GM12878 (cell line): ENCODE measurements around the gene PRKCE. TPM values are rescaled to one million over a fixed set of nuclear protein-coding genes. Genes with fewer than 3 reads are reported as not detected.

Experiments used
- ATAC-seq: fragments of 200-7000 bp; cut with Tn5 transposase; 3 replicates; pipeline ENCODE4 v1.9.1; 2020; ENCODE audit warnings: mild to moderate bottlenecking, moderate library complexity
- BruUV-seq: library from RNA; stranded (reverse); fragments of 400-500 nt; replicated peaks from 2 replicates; lab custom pipeline; 2021; lab: Mats Ljungman, UMichigan
- CTCF ChIA-PET: fragments of 300-600 bp; sonication (Branson Sonifier 250); formaldehyde crosslinking; extraction: SDS; loops from one replicate; lab custom pipeline; 2021; ENCODE audit warnings: inconsistent platforms; lab: Yijun Ruan, JAX
- POLR2A ChIA-PET: fragments of 350-600 bp; formaldehyde crosslinking; extraction: SDS; loops from one replicate; lab custom pipeline; 2021; ENCODE audit warnings: inconsistent platforms; lab: Charles Lee
- RAD21 ChIA-PET: fragments of 300-600 bp; sonication (Branson Sonifier 250); formaldehyde crosslinking; loops from one replicate; lab custom pipeline; 2023; ENCODE audit warnings: antibody characterized with exemption; ENCODE audit not compliant: unreplicated experiment; lab: Charles Lee
- SMC1A ChIA-PET: fragments of 300-600 bp; sonication (Branson Sonifier 250); formaldehyde crosslinking; loops from one replicate; lab custom pipeline; 2023; ENCODE audit not compliant: unreplicated experiment, uncharacterized antibody; lab: Charles Lee
- DNase-seq: peaks from one replicate; pipeline ENCODE4 v3.0.0-alpha.2; 2011; ENCODE audit warnings: low read depth, low spot score
- FAIRE-seq: peaks from 3 replicates; lab custom pipeline; 2011; peaks lifted over from hg19 to GRCh38; lab: Jason Lieb, UNC
- H2AFZ ChIP-seq: 2 replicates; pipeline ENCODE4 v1.6.0; 2011; ENCODE audit warnings: low read depth, low read length, control low read depth; ENCODE audit not compliant: control insufficient read depth
- H3K27ac ChIP-seq: 2 replicates; pipeline ENCODE4 v1.5.1; 2011; ENCODE audit warnings: control low read depth; ENCODE audit not compliant: control insufficient read depth, insufficient read depth
- H3K27me3 ChIP-seq, 2 experiments: replicated peaks in 1 of 2; 2 replicates each; pipeline versions ENCODE4 v1.6.0 to v1.6.1; 2011; ENCODE audit warnings: low read length in 1 of 2; ENCODE audit not compliant: control insufficient read depth in 2 of 2, insufficient read depth in 2 of 2
- H3K36me3 ChIP-seq, 2 experiments: 2 replicates each; pipeline ENCODE4 v1.5.1; 2011; ENCODE audit warnings: low read length in 1 of 2; ENCODE audit not compliant: control insufficient read depth in 2 of 2, insufficient read depth in 2 of 2
- H3K4me1 ChIP-seq: 2 replicates; pipeline ENCODE4 v1.6.1; 2011; ENCODE audit warnings: mild to moderate bottlenecking, low read length, moderate library complexity, mixed read lengths; ENCODE audit not compliant: control insufficient read depth, insufficient read depth
- H3K4me2 ChIP-seq: 2 replicates; pipeline ENCODE4 v1.6.0; 2011; ENCODE audit warnings: control low read depth; ENCODE audit not compliant: control insufficient read depth, insufficient read depth
- H3K4me3 ChIP-seq: fragments of 200-600 bp; sonication (generic); 2 replicates; pipeline ENCODE4 v1.5.1; 2016
- H3K79me2 ChIP-seq: 2 replicates; pipeline ENCODE4 v1.6.0; 2011; ENCODE audit warnings: low read length; ENCODE audit not compliant: control insufficient read depth, insufficient read depth
- H3K9ac ChIP-seq: 2 replicates; pipeline ENCODE4 v1.8.0; 2011; ENCODE audit warnings: low read length, control low read depth, mixed read lengths; ENCODE audit not compliant: control insufficient read depth, insufficient read depth
- H3K9me3 ChIP-seq: replicated peaks from 3 replicates; pipeline ENCODE4 v1.5.1; 2011; ENCODE audit warnings: mild to moderate bottlenecking, low read length; ENCODE audit not compliant: control insufficient read depth, insufficient read depth
- H4K20me1 ChIP-seq: 2 replicates; pipeline ENCODE4 v1.6.0; 2011; ENCODE audit not compliant: control insufficient read depth, insufficient read depth
- ATF3 ChIP-seq: IDR thresholded peaks from 2 replicates; pipeline ENCODE4 v1.6.1; 2011; ENCODE audit warnings: low read depth, mild to moderate bottlenecking, low read length, moderate library complexity, borderline replicate concordance; ENCODE audit errors: extremely low read depth
- CREB1 ChIP-seq: IDR thresholded peaks from 2 replicates; pipeline ENCODE4 v1.6.1; 2012; ENCODE audit warnings: low read depth, mild to moderate bottlenecking, inconsistent platforms
- FOXK2 ChIP-seq: fragments of 450-650 bp; IDR thresholded peaks from 2 replicates; pipeline ENCODE4 v1.6.1; 2017; ENCODE audit warnings: mild to moderate bottlenecking, moderate library complexity
- KLF5 ChIP-seq: fragments of 450-650 bp; IDR thresholded peaks from 2 replicates; pipeline ENCODE4 v1.6.1; 2014; ENCODE audit warnings: mild to moderate bottlenecking; ENCODE audit not compliant: partially characterized antibody
- MTA2 ChIP-seq: fragments of 450-650 bp; IDR thresholded peaks from 2 replicates; pipeline ENCODE4 v1.6.1; 2016; ENCODE audit warnings: low read depth, mild to moderate bottlenecking, moderate library complexity
- NR2C1 ChIP-seq: fragments of 450-650 bp; IDR thresholded peaks from 2 replicates; pipeline ENCODE4 v1.6.1; 2017; ENCODE audit warnings: antibody characterized with exemption, mild to moderate bottlenecking, moderate library complexity
- PBX3 ChIP-seq: IDR thresholded peaks from 2 replicates; pipeline ENCODE4 v1.6.1; 2011; ENCODE audit warnings: mild to moderate bottlenecking, low read depth, low read length, moderate library complexity; ENCODE audit not compliant: insufficient replicate concordance
- SUPT20H ChIP-seq: IDR thresholded peaks from 2 replicates; pipeline ENCODE4 v1.6.1; 2011; ENCODE audit warnings: low read depth, mild to moderate bottlenecking, low read length, moderate library complexity, borderline replicate concordance; ENCODE audit not compliant: control insufficient read depth
- SUZ12 ChIP-seq: fragments of 200-600 bp; sonication (generic); IDR thresholded peaks from one replicate; pipeline ENCODE4 v1.6.1; 2018; ENCODE audit warnings: antibody characterized with exemption, mild to moderate bottlenecking; ENCODE audit not compliant: unreplicated experiment
- TAF1 ChIP-seq: IDR thresholded peaks from 2 replicates; pipeline ENCODE4 v1.6.1; 2011; ENCODE audit warnings: mild to moderate bottlenecking, low read depth, low read length, borderline replicate concordance
- ZNF274 ChIP-seq: IDR thresholded peaks from one replicate; pipeline ENCODE4 v1.8.0; 2011; ENCODE audit not compliant: insufficient read length, insufficient read depth
- WGBS: methylation state at CpG from one replicate; pipeline ENCODE4 v1.1.6; 2016; ENCODE audit warnings: low lambda C conversion rate; ENCODE audit not compliant: insufficient replicate concordance, insufficient coverage; ENCODE audit errors: missing lambda C conversion rate; 5-methylcytosine and 5-hydroxymethylcytosine counted together
- in situ Hi-C: fragments of 300-500 bp; cut with MboI; formaldehyde crosslinking; loops from 9 replicates; pipeline ENCODE4 v1.14.3; 2018; ENCODE audit warnings: mixed read lengths
- intact Hi-C: fragments of 100-400 bp; cut with micrococcal nuclease; formaldehyde crosslinking; loops from one replicate; pipeline ENCODE4 v1.14.2; 2022; ENCODE audit not compliant: unreplicated experiment
- polyA plus RNA-seq, 11 experiments: library from polyadenylated mRNA; depleted of rRNA in 4 of 11; unstranded in 6 of 11; stranded (reverse) in 5 of 11; fragments of >200 nt; fragmentation: Nextera tagmentation in 4 of 11; fragmentation: Illumina TruSeq in 1 of 11; extraction: Ambion mirVana in 4 of 11; extraction: Trizol in 1 of 11; gene quantifications; 1 replicate in 1 of 11; 2 replicates in 10 of 11; pipeline versions ENCODE4 v1.2.1 to v1.2.3, GENCODE V29; 2011 to 2016; ENCODE audit warnings: inconsistent platforms in 2 of 11, missing spikeins in 2 of 11, low read depth in 1 of 11
- total RNA-seq, 4 experiments: library from RNA; depleted of rRNA in 3 of 4; stranded (reverse); fragments of >200 nt in 3 of 4; fragmentation: Illumina TruSeq in 1 of 4; extraction: Trizol in 1 of 4; gene quantifications; 2 replicates each; pipeline versions ENCODE4 v1.2.1 to v1.2.3, GENCODE V29; 2013 to 2021

PRKCE gene
- total and polyA plus RNA-seq, 10 of the 15 experiments (the other 5 are each of a cell fraction or from before 2014, with no cell fraction given), result 2.6 to 28.2 (median 11.3) TPM

GRCh38 chr2:46025676-46026075 lies 374.2 kb downstream of the PRKCE start:
- H3K9ac ChIP-seq, result no peak overlapping the region

GRCh38 chr2:46026431-46026830 lies 375.0 kb downstream of the PRKCE start:
- no peak for DNase-seq
- 18% methylated on average over 1 of the region's 1 CpG for WGBS
- CTCF ChIA-PET, result interaction anchor here (1.1 to 3.1 kb wide), 4 partner anchors 14 to 340 kb away, joined by 3 to 9 read pairs (median 6); no protein-coding TSS in a partner anchor
- POLR2A ChIA-PET, result no interaction called here
- Histone ChIP-seq H3K36me3 (no peaks in the 10 kb centered on the region), H3K4me2 (no peak overlapping the region), H3K9ac (no peak overlapping the region), H3K79me2 (no peaks in the 10 kb centered on the region), H3K4me3 (no peak overlapping the region), H3K27me3 (no peaks in the 10 kb centered on the region), H2AFZ (no peak overlapping the region), H3K4me1 (no peaks in the 10 kb centered on the region), H4K20me1 (no peaks in the 10 kb centered on the region), H3K9me3 (no peaks in the 10 kb centered on the region), H3K27ac (no peak overlapping the region)
- ATAC-seq, result no peak
- FAIRE-seq, result no peak
- RAD21 ChIA-PET, result no interaction called here
- BruUV-seq, result no TSS peak
- intact Hi-C loops (no loop called here), in situ Hi-C loops (no loop called here)
- TF ChIP-seq FOXK2 (no peak), SUZ12 (no peak), KLF5 (no peak), NR2C1 (no peak), PBX3 (no peak)
- SMC1A ChIA-PET, result interaction anchor here (1.1 to 1.2 kb wide), 2 partner anchors 26 to 435 kb away, joined by 3 read pairs; no protein-coding TSS in a partner anchor

More at GRCh38 chr2:46025676-46026075, 374.2 kb downstream of the PRKCE start:
- BruUV-seq, result no TSS peak
- ChIA-PET SMC1A (interaction anchor here (1.1 to 1.2 kb wide), 2 partner anchors 27 to 436 kb away, joined by 3 read pairs; no protein-coding TSS in a partner anchor), CTCF (interaction anchor here (1.1 to 3.1 kb wide), 4 partner anchors 13 to 341 kb away, joined by 3 to 9 read pairs (median 6); no protein-coding TSS in a partner anchor), POLR2A (no interaction called here), RAD21 (interaction anchor here (0.8 kb wide), 1 partner anchor 37 kb away, joined by 3 read pairs; no protein-coding TSS in a partner anchor)
- Histone ChIP-seq H4K20me1 (no peaks in the 10 kb centered on the region), H2AFZ (no peak overlapping the region), H3K27ac (no peak overlapping the region), H3K79me2 (no peaks in the 10 kb centered on the region), H3K4me3 (no peak overlapping the region), H3K36me3 (no peaks in the 10 kb centered on the region; a peak in 1 of 4 replicates), H3K9me3 (no peaks in the 10 kb centered on the region), H3K27me3 (no peaks in the 10 kb centered on the region), H3K4me1 (no peaks in the 10 kb centered on the region), H3K4me2 (no peak overlapping the region)
- in situ Hi-C loops, result no loop called here
- intact Hi-C loops, result no loop called here
- ATAC-seq (no peak), FAIRE-seq (no peak)
- 88% methylated on average over 1 of the region's 1 CpG for WGBS
- no peak for TF ChIP-seq ZNF274
- TF ChIP-seq MTA2, result no peak
- TF ChIP-seq CREB1, result no peak
- no peak for TF ChIP-seq SUPT20H
- no peak for TF ChIP-seq TAF1
- no peak for TF ChIP-seq ATF3
- TF ChIP-seq, all 136 proteins: peak for 0
- no peak for DNase-seq
